A673 (cell line): ENCODE measurements around the gene UFSP2. TPM values are rescaled to one million over a fixed set of nuclear protein-coding genes. Genes with fewer than 3 reads are reported as not detected.

ENCODE experiments used
- BruUV-seq: library from RNA; stranded (reverse); fragments of 400-500 nt; replicated peaks from 2 replicates; lab custom pipeline; 2021; lab: Mats Ljungman, UMichigan
- CTCF ChIA-PET: fragments of 300-600 bp; sonication (Branson Sonifier 250); formaldehyde crosslinking; loops from one replicate; lab custom pipeline; 2022; ENCODE audit warnings: antibody characterized with exemption; lab: Charles Lee
- POLR2A ChIA-PET: fragments of 300-600 bp; sonication (Branson Sonifier 250); formaldehyde crosslinking; loops from one replicate; lab custom pipeline; 2022; ENCODE audit warnings: antibody characterized with exemption; ENCODE audit not compliant: low non-redundant PET; lab: Charles Lee
- DNase-seq: peaks from one replicate; pipeline ENCODE4 v3.0.0-alpha.2; 2015; ENCODE audit warnings: low spot score
- H3K27ac ChIP-seq: fragments of 200-600 bp; sonication (generic); 2 replicates; pipeline ENCODE4 v1.5.1; 2016; ENCODE audit warnings: mixed run types, low read depth, mild to moderate bottlenecking, mixed read lengths, antibody characterized with exemption, low read length; ENCODE audit not compliant: poor library complexity, severe bottlenecking
- H3K27me3 ChIP-seq: fragments of 200-600 bp; sonication (generic); replicated peaks from 2 replicates; pipeline ENCODE4 v1.6.1; 2017; ENCODE audit warnings: mixed run types, low read depth, mild to moderate bottlenecking, mixed read lengths, antibody characterized with exemption, low read length; ENCODE audit not compliant: insufficient read depth, poor library complexity
- H3K36me3 ChIP-seq: fragments of 200-600 bp; sonication (generic); 2 replicates; pipeline ENCODE4 v1.6.1; 2016; ENCODE audit warnings: mixed run types, mild to moderate bottlenecking, mixed read lengths, antibody characterized with exemption, low read length; ENCODE audit not compliant: insufficient read depth, poor library complexity, severe bottlenecking
- H3K4me1 ChIP-seq: fragments of 200-600 bp; sonication (generic); 2 replicates; pipeline ENCODE4 v1.6.1; 2017; ENCODE audit warnings: mixed run types, mild to moderate bottlenecking, mixed read lengths, antibody characterized with exemption, low read length; ENCODE audit not compliant: insufficient read depth, poor library complexity, severe bottlenecking
- H3K4me3 ChIP-seq: fragments of 200-600 bp; sonication (generic); 2 replicates; pipeline ENCODE4 v1.5.1; 2016; ENCODE audit warnings: low read depth, mixed run types, mild to moderate bottlenecking, mixed read lengths, low read length; ENCODE audit not compliant: poor library complexity, severe bottlenecking
- H3K9me3 ChIP-seq: fragments of 200-600 bp; sonication (generic); 2 replicates; pipeline ENCODE4 v1.6.1; 2016; ENCODE audit warnings: mixed run types, low read depth, mild to moderate bottlenecking, mixed read lengths, antibody characterized with exemption, low read length; ENCODE audit not compliant: poor library complexity, severe bottlenecking
- EZH2 ChIP-seq: fragments of 200-600 bp; sonication (generic); IDR thresholded peaks from 2 replicates; pipeline ENCODE4 v1.6.1; 2017; ENCODE audit warnings: borderline replicate concordance, low read depth, mild to moderate bottlenecking, mixed read lengths, antibody characterized with exemption, low read length; ENCODE audit not compliant: poor library complexity, severe bottlenecking
- intact Hi-C: fragments of 100-400 bp; cut with micrococcal nuclease; formaldehyde crosslinking; loops from one replicate; pipeline ENCODE4 v1.10.0; 2022; ENCODE audit not compliant: unreplicated experiment
- total RNA-seq: library from RNA; stranded (reverse); gene quantifications from 2 replicates; pipeline ENCODE4 v1.2.3, GENCODE V29; 2021
- TF ChIP-seq, protein P1 (sequence below): fragments of 300-800, 200-600 bp; sonication (generic); conservative IDR thresholded peaks from 2 replicates; pipeline ENCODE4 v1.5.1; 2017; ENCODE audit warnings: low read depth, mild to moderate bottlenecking, antibody characterized with exemption, low read length, moderate library complexity, mixed read lengths

The UFSP2 gene
- total RNA-seq, 1 experiment from 2014 or later = 22.3 TPM

DNA sequence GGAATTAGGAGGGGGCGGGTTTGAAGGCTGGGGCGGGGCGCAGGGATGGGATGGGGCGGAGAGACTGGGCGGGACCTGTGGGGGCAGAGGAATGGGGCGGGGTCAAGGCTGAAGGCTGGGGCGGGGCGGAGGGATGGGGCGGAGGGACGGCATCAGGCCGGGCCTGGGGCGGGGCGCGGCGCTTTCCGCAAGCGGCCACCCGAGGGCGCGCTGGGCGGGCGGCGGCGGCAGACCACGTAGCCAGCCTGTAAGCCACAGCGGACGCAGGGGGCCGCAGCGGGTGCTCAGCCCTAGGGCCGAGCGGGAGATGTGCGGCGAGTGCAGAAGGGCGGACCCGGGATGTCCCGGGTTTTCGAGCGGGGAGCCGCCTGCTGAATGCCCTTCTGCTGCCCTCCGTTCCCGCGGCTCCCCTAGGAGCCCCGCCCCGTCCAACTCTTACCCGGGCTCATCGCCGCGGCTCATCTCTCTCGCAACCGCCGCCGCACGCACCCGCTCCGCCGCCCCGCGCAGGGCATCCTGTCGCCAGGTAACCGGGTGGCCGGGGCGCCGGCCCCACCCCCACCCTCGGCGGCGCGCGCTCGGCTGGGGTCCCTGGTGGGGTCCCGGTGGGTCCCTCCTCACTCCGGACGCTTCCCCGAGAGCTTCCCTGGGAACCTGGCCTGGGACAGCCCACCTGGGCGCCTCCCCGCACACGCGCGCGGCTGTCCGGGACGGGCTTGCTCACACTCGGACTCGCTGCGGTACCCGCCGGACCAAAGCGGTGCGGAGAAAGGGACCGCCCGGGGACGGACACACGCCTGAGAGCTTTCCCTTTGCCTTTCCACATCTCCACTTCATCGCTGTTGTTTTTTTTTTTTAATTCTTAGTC lies 45.7 kb upstream of the UFSP2 start, which contains the start of gene CCDC110:
TSS of gene CCDC110 (minus strand) at position 499 of the 868 bp plus-strand sequence. CDS start at position 449, 50 bp downstream.
- DNase-seq = peak; percentile 95
- intact Hi-C loops = loop anchor here (2.0 to 10.0 kb wide), 2 partner anchors 125 to 553 kb away; no protein-coding TSS in a partner anchor
- Histone ChIP-seq H3K27me3 (peaks cover 33% of the 10 kb centered on the region), H3K9me3 (no peaks in the 10 kb centered on the region), H3K36me3 (no peaks in the 10 kb centered on the region), H3K27ac (no peak within 1 kb of the TSS), H3K4me1 (no peaks in the 10 kb centered on the region), H3K4me3 (peak within 1 kb of the TSS; percentile 60)
- TF ChIP-seq, protein P1, sequence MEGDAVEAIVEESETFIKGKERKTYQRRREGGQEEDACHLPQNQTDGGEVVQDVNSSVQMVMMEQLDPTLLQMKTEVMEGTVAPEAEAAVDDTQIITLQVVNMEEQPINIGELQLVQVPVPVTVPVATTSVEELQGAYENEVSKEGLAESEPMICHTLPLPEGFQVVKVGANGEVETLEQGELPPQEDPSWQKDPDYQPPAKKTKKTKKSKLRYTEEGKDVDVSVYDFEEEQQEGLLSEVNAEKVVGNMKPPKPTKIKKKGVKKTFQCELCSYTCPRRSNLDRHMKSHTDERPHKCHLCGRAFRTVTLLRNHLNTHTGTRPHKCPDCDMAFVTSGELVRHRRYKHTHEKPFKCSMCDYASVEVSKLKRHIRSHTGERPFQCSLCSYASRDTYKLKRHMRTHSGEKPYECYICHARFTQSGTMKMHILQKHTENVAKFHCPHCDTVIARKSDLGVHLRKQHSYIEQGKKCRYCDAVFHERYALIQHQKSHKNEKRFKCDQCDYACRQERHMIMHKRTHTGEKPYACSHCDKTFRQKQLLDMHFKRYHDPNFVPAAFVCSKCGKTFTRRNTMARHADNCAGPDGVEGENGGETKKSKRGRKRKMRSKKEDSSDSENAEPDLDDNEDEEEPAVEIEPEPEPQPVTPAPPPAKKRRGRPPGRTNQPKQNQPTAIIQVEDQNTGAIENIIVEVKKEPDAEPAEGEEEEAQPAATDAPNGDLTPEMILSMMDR = peak; percentile 48
- TF ChIP-seq EZH2 = no peak
- ChIA-PET CTCF (no interaction called here), POLR2A (no interaction called here)
- no TSS peak for BruUV-seq

DNA sequence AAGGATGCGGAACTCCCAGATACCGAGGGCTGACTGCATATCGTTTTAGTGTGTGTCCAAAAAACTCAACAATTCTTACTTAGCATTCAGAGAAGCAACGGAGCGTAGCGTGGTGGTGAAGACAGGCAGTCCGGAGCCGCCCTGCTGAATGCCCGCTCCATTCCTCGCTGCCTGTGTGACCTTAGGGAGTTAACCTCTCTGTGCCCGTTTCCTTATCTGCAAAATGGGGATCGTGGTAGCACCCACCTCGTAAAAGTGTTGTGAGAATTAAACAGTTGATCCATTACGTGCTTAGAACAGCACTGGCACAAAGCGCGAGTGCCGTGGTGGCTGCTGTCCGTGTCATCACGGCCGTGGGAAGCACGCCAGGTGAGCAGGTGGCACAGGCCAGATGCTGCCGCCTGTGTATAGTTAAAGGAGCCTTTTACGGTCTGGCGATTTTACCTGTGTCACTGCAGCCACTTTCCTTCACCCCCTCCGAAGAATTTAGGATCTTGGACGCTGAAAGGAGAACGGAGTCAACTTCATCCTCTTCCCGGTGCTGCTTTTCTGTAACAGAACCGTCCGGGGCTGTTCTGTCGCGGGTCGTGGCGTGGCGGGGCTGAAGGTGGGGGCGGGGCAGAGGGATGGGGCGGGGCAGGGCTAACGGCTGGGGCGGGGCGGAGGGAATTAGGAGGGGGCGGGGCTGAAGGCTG lies 44.9 kb upstream of the UFSP2 start:
- no TSS peak for BruUV-seq
- peak; percentile 21 for DNase-seq
- intact Hi-C loops = loop anchor here (2.0 to 10.0 kb wide), 2 partner anchors 126 to 554 kb away; no protein-coding TSS in a partner anchor
- Histone ChIP-seq H3K4me3 (peak overlapping the region; percentile 55), H3K27ac (no peak overlapping the region), H3K36me3 (no peaks in the 10 kb centered on the region), H3K9me3 (no peaks in the 10 kb centered on the region), H3K27me3 (peaks cover 34% of the 10 kb centered on the region), H3K4me1 (no peaks in the 10 kb centered on the region)
- POLR2A ChIA-PET = no interaction called here
- TF ChIP-seq, protein P1 = no peak
- no peak for TF ChIP-seq EZH2
- CTCF ChIA-PET = no interaction called here

DNA sequence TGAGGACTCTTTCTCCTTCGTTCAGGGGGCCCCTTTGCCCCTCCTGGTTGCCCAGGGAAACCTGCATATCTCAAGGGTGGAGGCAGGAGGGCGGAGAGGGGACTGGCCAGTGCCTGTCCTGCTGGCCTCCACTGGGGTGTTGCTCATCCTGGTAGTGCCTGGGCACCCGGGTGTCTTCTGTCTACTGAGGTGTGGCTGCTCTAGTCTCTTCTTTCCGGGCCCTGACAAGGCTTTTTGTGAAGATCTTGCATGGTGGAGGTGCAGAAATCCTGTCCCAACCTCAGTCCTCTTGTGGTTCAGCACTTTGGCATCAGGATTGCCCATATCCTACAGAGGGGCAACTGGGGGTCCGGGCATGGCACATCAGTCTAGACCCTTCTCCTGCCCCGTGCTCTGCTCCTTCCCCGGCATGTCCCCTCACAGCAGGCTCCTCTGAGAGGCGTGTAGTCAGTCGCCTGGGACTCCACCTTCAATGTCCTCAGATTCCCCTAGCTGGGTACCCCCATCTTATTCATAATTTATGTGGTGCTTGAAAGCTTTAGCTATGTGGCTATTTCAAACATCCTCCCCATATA lies 43.9 kb upstream of the UFSP2 start:
- DNase-seq = no peak
- TF ChIP-seq EZH2 = no peak
- TF ChIP-seq, protein P1 = no peak
- peaks cover 34% of the 10 kb centered on the region for H3K27me3 ChIP-seq
- H3K36me3 ChIP-seq = no peaks in the 10 kb centered on the region
- no peaks in the 10 kb centered on the region for H3K4me1 ChIP-seq
- no peak overlapping the region for H3K4me3 ChIP-seq
- intact Hi-C loops = loop anchor here (2.0 to 10.0 kb wide), 2 partner anchors 127 to 555 kb away; no protein-coding TSS in a partner anchor
- no peaks in the 10 kb centered on the region for H3K9me3 ChIP-seq
- ChIA-PET CTCF (no interaction called here), POLR2A (no interaction called here)
- no peak overlapping the region for H3K27ac ChIP-seq
- BruUV-seq = no TSS peak
